HG02981 (cell line): ENCODE data around the gene THSD7B.
"Not testable (repeated sequence)": the region's sequence is repeated elsewhere in the genome, so short reads cannot be mapped to it uniquely, and the experiment has no call there.

Experiments used
- ATAC-seq: cut with Tn5 transposase; IDR thresholded peaks from one replicate; pipeline ENCODE4 v1.9.1; 2021; ENCODE audit warnings: mild to moderate bottlenecking, moderate library complexity; ENCODE audit not compliant: unreplicated experiment

THSD7B gene, protein sequence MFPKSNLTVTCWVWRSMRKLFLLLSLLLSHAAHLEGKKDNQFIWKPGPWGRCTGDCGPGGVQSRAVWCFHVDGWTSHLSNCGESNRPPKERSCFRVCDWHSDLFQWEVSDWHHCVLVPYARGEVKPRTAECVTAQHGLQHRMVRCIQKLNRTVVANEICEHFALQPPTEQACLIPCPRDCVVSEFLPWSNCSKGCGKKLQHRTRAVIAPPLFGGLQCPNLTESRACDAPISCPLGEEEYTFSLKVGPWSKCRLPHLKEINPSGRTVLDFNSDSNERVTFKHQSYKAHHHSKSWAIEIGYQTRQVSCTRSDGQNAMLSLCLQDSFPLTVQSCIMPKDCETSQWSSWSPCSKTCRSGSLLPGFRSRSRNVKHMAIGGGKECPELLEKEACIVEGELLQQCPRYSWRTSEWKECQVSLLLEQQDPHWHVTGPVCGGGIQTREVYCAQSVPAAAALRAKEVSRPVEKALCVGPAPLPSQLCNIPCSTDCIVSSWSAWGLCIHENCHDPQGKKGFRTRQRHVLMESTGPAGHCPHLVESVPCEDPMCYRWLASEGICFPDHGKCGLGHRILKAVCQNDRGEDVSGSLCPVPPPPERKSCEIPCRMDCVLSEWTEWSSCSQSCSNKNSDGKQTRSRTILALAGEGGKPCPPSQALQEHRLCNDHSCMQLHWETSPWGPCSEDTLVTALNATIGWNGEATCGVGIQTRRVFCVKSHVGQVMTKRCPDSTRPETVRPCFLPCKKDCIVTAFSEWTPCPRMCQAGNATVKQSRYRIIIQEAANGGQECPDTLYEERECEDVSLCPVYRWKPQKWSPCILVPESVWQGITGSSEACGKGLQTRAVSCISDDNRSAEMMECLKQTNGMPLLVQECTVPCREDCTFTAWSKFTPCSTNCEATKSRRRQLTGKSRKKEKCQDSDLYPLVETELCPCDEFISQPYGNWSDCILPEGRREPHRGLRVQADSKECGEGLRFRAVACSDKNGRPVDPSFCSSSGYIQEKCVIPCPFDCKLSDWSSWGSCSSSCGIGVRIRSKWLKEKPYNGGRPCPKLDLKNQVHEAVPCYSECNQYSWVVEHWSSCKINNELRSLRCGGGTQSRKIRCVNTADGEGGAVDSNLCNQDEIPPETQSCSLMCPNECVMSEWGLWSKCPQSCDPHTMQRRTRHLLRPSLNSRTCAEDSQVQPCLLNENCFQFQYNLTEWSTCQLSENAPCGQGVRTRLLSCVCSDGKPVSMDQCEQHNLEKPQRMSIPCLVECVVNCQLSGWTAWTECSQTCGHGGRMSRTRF (N-terminal part only)

DNA sequence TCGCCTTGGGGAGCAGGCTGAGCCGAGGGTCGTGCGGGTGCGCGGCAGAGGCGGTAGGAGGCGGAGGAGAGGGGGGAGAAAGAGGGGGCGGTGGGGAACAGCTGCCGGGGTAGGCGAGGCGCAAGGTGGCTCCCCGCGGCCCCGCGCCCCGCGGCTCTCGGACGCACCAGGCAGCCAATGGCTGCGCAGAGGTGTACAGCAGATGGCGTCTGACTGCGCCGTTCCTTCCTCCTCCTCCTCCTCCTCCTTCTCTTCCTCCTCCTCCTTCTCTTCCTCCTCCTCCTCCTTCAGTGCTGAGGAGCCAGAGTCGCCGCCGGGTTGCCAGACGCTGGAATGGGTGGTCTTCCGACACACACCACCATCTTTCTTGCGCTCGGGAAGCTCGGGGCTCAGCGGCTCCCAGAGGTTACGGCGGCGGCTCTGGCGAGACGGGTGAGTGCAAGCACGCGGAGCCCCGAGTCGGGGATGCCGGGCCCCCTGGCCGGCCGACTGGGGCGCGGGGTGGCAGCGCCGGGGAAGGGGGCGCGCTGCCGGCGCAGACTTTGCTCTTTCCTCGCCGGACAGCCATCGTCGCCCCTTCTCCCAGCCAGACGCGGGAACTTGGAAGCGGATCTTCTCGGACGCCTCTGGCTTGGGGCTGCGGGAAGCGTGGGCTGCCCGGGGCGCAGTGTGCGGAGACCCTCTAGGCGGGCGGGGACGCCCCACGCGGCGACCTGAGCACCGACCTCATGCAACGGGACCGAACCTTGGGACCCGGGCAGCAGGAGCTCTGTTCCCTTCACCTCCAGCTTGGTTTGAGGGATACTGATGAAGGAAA is at the start of gene THSD7B:
Gene THSD7B, plus strand, starts transcription at position 290 of the 817 bp plus-strand sequence. CDS start 116,634 bp downstream, outside the sequence.
- ATAC-seq: no peak

DNA sequence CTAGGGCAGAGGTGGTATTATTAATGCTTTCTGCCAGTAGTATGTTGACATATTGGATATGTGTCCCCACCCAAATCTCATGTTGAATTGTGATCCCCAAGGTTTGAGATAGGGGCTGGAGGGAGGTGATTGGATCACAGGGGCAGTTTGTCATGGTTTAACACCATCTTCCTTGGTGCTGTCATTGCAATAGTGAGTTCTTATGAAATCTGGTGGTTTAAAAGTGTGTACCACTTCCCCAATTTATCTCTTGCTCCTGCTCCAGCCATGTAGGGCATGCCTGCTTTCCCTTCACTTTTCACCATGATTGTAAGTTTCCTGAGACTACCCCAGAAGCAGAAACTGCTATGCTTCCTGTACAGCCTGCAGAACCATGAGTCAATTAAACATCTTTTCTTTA is 47.1 kb upstream of the THSD7B start:
- no peak for ATAC-seq

DNA sequence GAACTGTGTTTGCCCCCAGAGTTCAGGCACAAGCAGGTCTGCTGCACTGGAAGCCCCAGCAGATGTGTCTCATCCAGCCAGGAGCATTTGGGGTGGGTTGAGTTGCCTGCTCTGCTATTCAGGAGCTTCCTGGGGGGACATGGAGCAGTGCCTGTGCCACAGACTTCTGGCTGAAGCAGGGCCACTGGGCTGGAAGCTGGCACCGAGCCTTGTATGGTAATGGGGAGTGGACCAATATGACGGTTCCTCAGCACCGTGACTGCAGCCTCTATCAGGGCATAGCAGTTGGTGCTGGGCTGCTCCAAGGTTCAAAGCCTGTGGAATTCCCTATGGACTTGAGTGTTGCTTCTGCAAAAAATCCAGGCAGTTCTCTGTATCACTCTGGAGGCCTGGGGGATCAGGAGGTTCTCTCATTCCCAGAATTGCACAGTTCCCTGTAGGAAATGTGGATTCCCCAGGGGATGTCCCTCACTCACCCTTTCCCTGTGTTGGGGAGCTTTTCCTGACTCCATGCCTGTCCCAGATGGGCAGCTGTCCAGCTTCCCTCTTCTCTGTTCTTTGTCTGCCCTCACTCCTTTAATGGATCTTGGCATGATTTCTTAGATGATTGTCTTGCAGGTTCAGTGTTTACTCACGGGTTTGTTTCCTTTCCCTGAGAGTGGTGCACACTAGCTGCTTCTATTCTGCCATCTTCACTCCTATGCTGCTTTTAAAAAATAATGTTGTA is 37.2 kb upstream of the THSD7B start:
- ATAC-seq: no peak

DNA sequence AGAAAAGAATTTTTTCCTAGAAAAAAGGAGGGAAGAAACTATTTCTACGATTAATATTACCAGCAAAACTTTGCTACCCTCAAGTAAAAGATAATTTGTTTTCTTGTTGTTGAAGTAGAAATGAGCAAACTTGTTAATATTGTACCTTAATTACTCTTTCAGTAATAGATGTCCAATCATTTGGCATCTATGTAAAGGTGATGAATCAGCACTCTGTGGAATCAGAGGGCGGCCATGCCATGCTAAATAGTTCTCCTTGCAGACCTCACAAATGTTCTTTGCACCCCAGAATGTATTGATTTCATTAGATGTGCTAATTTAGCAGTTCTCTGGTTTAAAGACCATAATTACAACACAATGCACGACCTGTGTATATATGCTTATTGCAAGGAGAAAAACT is 29.1 kb upstream of the THSD7B start:
- ATAC-seq: no peak

DNA sequence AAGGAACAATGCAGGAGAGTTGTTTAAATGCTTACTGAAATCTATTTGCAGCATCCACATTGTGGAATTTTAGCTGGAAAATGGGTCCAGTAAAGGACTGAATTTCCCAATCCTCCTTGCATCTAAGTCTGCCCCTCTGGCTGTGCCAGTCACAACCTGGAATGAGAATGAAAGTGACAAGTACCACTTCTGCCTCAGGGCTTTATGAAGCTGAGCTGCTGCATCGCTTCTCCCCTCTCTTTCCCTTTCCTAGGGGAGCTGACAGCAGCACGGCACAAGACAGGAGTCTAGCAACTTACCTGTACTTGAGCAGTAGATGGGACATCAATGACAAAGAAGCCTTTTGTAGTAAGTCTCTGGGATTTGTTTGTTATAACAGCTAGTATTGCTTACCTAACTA is 27.3 kb upstream of the THSD7B start:
- no peak for ATAC-seq

DNA sequence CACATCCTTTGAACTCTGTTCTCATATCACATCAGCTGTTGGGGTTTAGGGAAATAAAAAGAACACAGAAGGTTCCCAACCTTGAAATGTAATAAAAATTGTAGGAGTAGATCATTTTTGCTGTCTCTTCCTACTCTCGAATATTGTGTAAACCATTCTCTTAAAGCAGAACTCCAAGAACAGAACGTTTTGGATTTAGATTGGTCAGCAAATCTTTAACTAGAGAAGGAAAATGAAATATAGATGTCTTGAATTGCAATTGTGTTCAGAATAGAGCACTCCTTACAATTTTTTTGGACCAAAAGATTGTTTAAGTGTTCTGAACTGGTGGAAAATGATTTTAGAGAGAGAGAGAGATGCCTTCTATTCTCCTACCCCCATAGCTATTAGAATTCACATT is 23.9 kb upstream of the THSD7B start:
- ATAC-seq: no peak

DNA sequence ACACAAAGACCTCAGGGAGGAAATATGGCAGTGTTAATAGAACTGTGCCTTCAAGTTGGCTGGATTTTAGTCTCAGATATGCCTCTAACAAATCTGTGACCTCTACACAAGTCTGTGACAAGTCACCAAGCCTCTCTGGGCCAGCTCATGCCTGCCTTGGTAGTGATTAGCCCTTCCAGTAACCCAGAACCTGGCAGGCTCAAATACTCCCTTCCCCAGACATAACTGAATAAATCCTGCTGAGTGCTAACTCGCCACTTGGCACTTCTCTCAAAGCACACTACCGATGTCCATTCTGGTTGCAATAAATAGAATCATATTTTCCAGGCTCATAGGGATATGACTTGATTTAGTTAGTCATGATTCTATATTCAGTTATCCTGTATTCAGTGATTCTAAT is 15.3 kb upstream of the THSD7B start:
- no peak for ATAC-seq

DNA sequence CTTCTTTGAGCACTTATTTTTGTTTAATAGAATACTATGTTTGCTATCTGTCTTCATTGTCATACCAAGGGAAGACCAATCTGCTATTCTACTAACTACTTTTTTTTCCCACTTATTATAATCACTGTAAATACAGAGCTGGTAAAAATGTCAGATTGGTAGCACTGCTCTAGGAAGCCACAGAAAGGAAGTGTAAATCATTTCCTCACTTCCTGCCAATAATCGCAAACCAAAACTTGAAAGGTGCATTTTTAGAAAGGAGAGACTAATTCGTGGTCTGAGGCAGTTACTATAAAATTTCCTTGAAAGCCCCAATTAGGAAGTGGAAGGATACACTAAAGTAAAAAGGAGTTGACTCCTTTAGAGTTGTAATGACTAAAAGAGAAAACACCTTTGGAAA is 13.9 kb upstream of the THSD7B start:
- no peak for ATAC-seq

DNA sequence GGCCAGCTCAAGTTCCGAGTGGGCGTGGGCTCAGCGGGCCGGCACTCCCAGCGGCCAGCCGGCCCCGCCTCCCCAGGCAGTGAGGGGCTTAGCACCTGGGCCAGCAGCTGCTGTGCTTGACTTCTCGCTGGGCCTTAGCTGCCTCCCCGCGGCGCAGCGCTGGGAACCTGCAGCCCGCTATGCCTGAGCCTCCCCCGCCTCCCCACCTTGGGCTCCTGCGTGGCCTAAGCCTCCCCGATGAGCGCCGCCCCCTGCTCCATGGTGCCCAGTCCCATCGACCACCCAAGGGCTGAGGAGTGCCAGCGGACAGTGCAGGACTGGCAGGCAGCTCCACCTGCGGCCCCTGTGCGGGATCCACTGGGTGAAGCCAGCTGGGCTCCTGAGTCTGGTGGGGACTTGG is 6.8 kb upstream of the THSD7B start:
- not testable (repeated sequence) for ATAC-seq

DNA sequence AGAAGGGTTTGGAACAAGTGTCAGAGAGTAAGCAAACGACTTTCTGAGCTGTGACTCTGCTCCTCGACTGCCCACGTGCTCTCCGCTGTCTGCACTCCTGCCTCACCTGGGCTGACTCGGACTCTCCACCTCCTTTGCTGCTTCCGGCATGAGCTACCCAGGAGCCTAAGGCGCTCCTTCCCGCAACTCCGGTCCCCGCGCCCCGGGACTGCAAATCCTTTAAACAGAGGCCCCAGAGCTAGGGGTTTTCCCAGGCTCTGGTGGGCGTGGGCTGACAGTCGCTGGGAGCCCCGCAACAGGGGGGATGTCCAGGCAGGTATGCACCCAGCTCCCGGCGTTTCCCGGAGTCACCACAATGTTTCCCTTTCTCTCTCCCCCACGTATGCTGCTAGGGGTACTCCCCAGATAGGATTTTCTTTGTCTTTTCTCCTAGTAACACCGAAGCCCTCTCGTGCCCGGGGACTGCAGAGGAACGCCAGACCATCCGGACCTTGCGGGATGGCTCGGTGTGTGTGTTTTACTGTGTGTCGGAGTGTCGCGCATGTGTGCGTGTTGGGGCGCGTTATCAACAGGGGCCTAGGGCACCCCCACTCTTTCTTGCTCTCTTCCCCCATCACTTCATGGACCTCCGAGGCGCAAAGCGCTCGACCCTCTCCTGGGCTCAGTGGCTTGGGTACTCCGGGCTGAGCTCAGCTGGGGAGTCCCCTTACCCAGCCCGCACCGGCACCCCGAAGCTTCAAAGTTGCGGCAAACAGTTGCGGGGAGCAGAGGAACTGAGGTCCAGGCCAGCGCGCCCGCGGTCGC is 691 bp upstream of the THSD7B start:
- no peak for ATAC-seq

DNA sequence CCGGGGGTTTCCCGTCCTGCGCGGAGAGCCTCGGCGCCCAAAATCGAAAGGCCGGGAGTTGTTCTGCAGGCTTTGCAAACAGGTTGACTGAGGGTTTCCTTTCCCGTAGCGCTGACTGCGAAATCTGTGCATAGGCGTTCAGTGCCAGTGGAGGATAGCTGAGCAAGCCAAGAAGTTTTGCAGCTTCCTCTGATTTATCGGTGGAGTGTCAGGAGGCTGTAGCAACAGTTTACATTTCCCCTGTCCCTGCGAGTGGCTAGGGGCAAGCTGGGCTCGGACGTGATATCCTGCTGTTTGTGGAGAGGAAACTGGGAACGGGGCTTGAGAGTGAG is 694 bp downstream of the THSD7B start:
- ATAC-seq: no peak

DNA sequence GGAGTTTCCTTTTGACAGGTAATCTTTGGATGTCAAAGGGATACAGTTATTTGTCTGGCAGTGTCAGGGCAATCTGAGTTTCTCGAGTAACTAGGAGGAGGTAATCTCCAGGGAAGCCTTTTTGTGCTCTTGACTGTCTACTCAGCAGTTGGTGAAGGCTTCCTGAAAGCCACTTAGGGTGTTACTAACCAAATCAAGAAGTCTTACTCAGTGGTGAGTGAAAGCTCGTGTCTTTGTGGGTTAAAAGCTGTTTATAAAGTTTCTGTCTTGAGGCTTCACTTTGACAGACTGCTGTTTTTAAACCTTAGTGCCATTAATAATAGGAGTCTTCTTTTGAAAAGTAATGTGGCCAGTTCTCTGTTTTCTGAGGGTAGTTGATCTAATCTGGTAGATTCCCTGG is 1.7 kb downstream of the THSD7B start:
- ATAC-seq: no peak

DNA sequence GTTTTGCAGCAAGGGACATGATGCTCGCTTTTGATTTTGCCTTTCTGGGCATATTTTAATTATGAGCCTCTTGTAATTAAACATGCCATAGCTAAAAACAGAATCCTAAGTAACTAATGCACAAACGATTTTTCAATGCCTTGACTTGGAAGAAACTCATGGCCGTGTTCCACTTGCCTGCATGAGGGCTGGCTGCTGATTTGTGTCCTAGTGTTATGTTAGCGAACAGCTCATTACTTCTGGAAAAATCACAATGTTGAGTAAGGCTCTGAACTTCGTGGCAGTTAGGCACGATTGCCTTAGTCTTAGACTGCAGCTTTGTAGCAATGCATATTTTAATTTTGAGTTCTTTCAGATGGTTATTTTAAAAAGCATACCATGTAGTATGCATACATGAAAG is 4.5 kb downstream of the THSD7B start:
- ATAC-seq: no peak

DNA sequence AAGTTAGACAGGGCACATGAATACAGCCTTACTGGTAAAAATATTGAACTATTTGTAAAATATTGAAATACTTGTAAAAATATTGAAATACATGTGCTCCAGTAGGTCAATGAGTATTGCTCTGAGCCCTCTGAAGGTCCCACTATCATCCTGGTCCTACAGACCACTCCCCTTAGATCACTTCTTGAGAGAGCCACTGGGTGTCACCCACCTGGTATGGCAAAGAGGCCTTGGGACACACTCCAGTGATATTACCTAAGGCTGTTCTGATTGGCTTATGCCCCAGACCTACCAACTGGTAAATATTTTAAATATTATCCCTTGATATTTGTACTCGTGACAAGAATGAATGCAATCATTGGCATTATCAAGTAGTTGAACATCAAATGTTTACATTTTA is 5.0 kb downstream of the THSD7B start:
- no peak for ATAC-seq

DNA sequence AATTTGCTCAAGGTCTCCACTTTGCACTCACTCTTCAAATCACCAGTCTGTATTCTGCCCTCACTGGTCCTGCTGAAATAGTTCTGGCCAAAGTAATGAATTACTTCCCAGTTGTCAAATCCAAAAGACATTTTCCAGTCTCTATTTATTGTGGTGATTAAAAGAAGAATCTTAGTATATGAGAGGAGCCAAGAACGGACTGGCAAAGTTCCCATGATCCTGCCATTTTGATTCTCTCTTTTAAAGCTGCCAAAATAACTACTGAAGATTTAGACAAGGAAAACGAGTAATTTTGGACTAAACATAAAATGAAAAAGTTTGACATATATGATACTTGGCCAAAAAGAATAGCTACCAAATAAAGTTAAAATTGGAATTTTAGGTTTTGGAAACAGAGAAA is 12.0 kb downstream of the THSD7B start:
- ATAC-seq: no peak

DNA sequence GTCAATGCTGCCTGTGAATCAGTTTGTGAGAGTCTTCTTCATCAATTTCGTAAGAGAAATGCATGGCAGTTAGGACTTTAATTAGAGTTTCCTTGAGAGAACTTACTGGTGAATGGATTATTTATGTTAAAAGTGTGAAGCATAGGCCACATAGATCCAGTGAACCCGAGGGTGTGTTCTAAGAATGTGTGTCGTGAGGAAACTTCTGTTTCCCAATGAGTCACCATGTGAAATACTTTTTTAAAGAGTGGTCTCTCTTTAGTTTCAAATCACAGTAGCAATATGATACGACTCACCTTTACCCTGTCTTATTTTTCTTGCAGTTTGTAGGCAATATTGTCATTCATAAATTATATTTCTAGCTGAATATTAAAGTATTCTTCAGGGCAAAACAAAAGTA is 18.5 kb downstream of the THSD7B start:
- no peak for ATAC-seq

DNA sequence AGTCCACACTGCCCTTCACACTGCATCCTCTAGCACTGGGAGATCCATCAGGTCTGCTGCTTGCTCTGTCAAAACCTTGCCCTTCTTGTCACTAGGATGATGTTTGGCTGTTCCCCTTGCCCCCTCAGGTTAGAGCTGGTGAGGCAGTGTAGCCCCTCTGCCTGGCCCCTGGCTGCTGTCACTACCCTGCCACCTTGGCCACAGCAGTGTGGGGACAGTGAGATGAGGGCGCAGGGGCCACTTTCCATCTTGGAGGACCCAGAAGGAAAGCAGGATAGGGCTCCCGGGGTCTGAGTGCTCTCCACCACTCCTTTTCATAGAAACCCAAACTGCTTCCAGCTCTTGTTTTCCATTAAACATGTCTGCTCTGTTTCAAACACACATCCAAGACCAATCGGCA is 19.9 kb downstream of the THSD7B start:
- ATAC-seq: no peak

DNA sequence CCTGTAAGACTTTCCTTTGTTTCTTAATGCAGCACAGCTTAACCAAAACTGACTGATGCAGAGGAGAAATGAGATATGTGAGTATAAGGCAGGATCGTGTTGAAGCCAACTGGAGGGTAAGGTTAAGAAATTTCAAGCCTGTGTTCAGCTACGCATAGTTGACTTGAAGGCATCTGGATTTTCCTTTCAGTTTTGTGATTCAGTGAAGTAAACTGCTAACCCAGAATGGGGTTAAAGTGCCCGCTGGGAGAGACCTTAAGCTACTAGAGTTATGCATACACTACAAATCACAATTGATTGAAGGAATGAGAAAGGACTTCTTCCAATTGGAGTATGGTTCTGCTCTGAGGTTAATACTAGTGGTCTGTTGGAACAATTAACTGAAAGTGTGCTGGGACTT is 22.6 kb downstream of the THSD7B start:
- no peak for ATAC-seq

DNA sequence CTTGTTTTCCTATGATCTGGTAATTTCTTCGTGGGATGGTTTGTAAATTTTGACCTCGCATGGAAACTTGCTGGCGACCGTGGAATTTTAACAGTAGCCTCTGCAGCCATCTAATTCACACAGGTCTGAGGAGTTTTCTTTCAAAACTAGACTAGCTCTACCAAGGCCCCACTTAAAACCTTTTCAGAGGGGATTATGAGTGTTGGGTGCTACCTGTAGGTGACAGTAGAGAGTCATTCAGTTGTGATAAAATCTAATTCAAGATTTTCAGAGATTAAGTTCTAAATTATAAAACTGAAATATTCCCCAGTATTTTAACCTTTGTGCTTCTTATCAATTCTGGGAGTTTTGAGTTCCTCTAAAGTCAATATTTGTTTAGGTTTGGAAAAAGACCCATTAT is 31.0 kb downstream of the THSD7B start:
- ATAC-seq: no peak
